C4-2B (cell line): ENCODE measurements around the gene ANKZF1.
"Not testable (repeated sequence)": the region's sequence is repeated elsewhere in the genome, so short reads cannot be mapped to it uniquely, and the experiment has no call there.

Experiments used
- H3K27ac ChIP-seq: fragments of 450-650 bp; 2 replicates; pipeline ENCODE4 v1.5.1; 2017
- ZFX ChIP-seq: fragments of 450-650 bp; IDR thresholded peaks from 2 replicates; pipeline ENCODE4 v1.6.1; 2017
- TF ChIP-seq, protein P1 (sequence below): fragments of 450-650 bp; conservative IDR thresholded peaks from 2 replicates; pipeline ENCODE4 v1.5.1; 2017; ENCODE audit warnings: mild to moderate bottlenecking

The ANKZF1 gene

DNA sequence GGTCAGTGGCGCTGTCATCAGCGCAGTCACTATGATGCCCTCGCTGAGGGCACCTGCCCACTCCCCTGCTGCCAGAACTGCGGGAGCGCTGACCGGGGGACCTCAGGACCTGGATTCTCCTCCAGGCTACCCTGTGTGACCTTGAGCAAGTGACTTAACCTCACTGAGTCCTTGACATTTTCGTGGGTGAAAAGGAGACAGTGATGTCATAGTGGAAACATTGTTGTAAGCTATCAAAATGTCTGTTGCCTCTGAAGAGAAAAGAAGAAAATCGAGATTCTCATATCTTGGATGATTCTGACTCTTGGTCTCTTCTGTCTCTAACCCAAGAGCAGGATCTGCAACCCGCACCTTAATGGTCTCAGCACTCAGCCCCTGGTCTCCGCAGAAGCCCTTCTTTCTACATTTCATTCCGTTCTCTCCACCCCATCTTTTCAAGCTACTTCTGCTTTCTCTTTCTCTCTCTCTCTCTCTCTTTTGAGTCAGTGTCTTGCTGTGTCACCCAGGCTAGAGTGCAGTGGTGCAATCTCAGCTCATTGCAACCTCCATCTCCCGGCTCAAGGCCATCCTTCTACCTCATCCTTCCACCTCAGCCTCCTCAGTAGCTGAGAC, 25.1 kb downstream of the ANKZF1 start:
- TF ChIP-seq, protein P1, sequence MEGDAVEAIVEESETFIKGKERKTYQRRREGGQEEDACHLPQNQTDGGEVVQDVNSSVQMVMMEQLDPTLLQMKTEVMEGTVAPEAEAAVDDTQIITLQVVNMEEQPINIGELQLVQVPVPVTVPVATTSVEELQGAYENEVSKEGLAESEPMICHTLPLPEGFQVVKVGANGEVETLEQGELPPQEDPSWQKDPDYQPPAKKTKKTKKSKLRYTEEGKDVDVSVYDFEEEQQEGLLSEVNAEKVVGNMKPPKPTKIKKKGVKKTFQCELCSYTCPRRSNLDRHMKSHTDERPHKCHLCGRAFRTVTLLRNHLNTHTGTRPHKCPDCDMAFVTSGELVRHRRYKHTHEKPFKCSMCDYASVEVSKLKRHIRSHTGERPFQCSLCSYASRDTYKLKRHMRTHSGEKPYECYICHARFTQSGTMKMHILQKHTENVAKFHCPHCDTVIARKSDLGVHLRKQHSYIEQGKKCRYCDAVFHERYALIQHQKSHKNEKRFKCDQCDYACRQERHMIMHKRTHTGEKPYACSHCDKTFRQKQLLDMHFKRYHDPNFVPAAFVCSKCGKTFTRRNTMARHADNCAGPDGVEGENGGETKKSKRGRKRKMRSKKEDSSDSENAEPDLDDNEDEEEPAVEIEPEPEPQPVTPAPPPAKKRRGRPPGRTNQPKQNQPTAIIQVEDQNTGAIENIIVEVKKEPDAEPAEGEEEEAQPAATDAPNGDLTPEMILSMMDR = no peak
- TF ChIP-seq ZFX = no peak
- H3K27ac ChIP-seq = peak overlapping the region; percentile 84; the same call in 1 of the 2 replicates

- H3K27ac ChIP-seq = not testable (repeated sequence)
Observed at GRCh38 chr2:219258942-219259341, 29.3 kb downstream of the ANKZF1 start.

DNA sequence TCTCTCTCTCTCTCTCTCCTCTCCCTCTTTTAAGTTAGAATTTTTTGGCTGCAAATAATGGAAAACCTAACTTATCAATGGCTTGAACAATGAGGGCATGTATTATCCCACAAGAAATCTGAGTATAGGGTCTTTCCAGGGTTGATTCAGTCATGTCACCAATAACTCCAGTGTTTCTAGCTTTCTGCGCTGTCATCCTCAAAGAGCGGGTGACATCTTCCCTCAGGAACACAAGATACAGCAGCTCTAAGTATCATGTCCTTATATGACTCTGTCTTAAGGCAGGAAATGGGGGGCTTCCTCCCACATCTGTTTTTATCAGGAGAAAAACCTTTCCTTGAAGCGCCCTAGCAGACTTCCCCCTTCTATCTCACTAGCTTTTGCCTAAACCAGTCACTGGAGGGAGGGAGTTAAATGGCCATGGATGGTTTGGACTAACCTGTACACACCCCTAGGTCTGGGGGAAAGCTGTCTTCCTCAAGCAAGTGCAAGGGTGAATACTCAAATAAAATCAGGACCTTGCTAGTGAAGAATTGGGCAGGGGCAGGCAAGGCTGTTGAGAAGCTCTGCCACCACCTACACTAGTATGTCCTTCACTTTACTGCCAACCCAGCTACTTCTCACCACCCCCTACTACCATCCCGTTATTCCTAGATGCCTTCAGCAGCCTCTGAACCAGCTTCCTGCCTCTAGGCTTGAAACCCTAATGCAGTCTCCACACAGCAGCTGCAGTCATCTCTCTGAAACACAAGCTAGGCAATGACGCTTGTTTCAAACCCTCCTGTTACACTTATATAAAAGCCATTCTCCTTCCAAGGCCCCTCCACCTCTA, 31.6 kb downstream of the ANKZF1 start:
- no peak for TF ChIP-seq ZFX
- TF ChIP-seq, protein P1 = no peak
- H3K27ac ChIP-seq = no peak overlapping the region

GRCh38 chr2:219266232-219266631, 36.6 kb downstream of the ANKZF1 start:
- H3K27ac ChIP-seq = no peak overlapping the region
- TF ChIP-seq ZFX = no peak

DNA sequence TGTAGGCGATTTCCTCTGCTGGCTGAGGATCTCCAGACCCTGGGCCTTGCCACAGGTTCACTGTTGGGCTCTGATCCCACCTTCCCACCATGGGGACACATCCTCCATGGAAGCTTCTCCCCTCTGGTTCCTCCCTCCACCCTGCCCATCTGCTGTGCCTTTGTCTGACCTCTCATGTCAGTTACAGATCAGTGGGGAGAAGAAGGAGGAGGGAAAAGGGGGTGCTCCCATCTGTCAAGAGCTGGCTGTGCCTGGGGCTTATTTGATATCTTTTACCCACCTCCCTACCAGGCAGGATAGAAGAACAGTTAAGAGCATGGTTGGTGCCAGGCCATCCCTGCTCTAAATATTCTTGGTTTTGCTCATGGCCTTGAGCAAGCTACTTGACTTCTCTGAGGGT, 37.3 kb downstream of the ANKZF1 start:
- no peak overlapping the region for H3K27ac ChIP-seq
- no peak for TF ChIP-seq ZFX
- TF ChIP-seq, protein P1 = no peak

DNA sequence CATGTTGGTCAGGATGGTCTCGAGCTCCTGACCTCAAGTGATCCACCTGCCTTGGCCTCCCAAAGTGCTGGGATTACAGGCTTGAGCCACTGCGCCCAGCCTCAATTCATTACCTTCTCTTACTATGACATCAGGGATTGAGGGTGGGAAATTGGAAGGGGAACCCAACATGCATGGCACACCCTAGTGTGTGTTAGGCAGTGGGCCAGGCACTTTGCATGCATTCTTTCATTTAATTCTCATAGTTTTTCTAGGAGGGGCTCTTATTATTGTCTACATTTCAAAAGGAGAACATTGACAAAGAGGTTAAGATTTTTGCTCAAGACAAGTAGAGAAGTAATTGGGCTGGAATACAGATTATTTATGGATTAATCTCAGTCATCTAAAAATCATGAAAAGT, 38.7 kb downstream of the ANKZF1 start:
- no peak for TF ChIP-seq ZFX
- TF ChIP-seq, protein P1 = no peak
- H3K27ac ChIP-seq = no peak overlapping the region

DNA sequence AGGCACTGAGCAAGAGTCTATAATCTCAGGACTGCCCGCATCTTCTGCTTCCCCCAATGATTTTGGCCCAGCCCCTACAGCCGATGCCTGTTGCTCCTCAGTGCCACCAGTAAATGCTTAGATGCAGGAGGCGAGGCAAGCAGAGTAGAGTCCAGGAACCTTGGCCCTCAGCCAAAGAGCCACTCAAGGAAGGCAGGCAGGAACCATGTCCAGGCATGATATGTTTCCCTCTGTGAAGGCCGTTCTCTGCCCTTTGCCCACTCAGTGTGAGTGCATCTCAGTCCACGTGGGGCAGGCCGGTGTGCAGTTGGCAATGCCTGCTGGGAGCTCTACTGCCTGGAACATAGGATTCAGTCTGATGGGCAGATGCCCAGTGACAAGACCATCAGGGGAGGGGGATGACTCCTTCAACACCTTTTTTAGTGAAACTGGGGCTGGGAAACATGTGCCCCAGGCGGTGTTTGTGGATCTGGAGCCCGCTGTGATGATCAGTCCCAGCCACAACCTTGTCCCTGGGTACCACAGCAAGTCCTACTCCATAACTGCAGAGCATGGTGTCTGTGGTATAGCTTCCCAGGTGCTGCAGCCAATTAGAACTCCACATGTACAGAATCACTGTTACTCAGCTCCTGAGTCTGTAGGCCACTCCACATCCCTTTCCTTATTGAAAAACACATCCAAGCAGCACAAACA, 39.9 kb downstream of the ANKZF1 start:
- no peak for TF ChIP-seq ZFX
- TF ChIP-seq, protein P1 = no peak
- no peak overlapping the region for H3K27ac ChIP-seq

GRCh38 chr2:219270055-219270372, 40.4 kb downstream of the ANKZF1 start:
- no peak for TF ChIP-seq ZFX
- TF ChIP-seq, protein P1 = no peak
- H3K27ac ChIP-seq = no peak overlapping the region
